Astrocyte (in vitro differentiated cells and primary cell): ENCODE results near the gene UQCC5. TPM values are rescaled to one million over a fixed set of nuclear protein-coding genes. Genes with fewer than 3 reads are reported as not detected.
A peak's percentile ranks its signal among the peaks of the same experiment; 100 is the strongest.

Source experiments
- DNase-seq: peaks from one replicate; pipeline ENCODE4 v3.0.0-alpha.2; 2010; ENCODE audit warnings: low read depth
- FAIRE-seq: peaks from 2 replicates; lab custom pipeline; 2011; peaks lifted over from hg19 to GRCh38; lab: Jason Lieb, UNC
- H2AFZ ChIP-seq: 2 replicates; pipeline ENCODE4 v1.6.0; 2012; ENCODE audit warnings: low read depth, low read length, inconsistent platforms
- H3K27ac ChIP-seq: 2 replicates; pipeline ENCODE4 v1.5.1; 2011; ENCODE audit warnings: low read depth, low read length, inconsistent platforms
- H3K27me3 ChIP-seq: 2 replicates; pipeline ENCODE4 v1.6.0; 2011; ENCODE audit warnings: low read length, inconsistent platforms; ENCODE audit not compliant: insufficient read depth
- H3K36me3 ChIP-seq: 2 replicates; pipeline ENCODE4 v1.5.1; 2011; ENCODE audit warnings: low read length, inconsistent platforms; ENCODE audit not compliant: insufficient read depth
- H3K4me1 ChIP-seq: 2 replicates; pipeline ENCODE4 v1.5.1; 2011; ENCODE audit warnings: low read length, inconsistent platforms; ENCODE audit not compliant: insufficient read depth
- H3K4me2 ChIP-seq: 2 replicates; pipeline ENCODE4 v1.6.0; 2012; ENCODE audit warnings: low read length, inconsistent platforms
- H3K4me3 ChIP-seq: 2 replicates; pipeline ENCODE4 v1.5.1; 2011; ENCODE audit warnings: low read depth, mild to moderate bottlenecking, low read length, inconsistent platforms; ENCODE audit not compliant: insufficient read depth
- H3K79me2 ChIP-seq: 2 replicates; pipeline ENCODE4 v1.6.0; 2012; ENCODE audit warnings: mild to moderate bottlenecking, low read length, inconsistent platforms; ENCODE audit not compliant: insufficient read depth
- H3K9ac ChIP-seq: 2 replicates; pipeline ENCODE4 v1.6.0; 2012; ENCODE audit warnings: mild to moderate bottlenecking, low read length, inconsistent platforms
- H3K9me3 ChIP-seq: 2 replicates; pipeline ENCODE4 v1.5.1; 2012; ENCODE audit warnings: low read depth, mild to moderate bottlenecking, low read length, inconsistent platforms; ENCODE audit not compliant: insufficient read depth
- H4K20me1 ChIP-seq: 2 replicates; pipeline ENCODE4 v1.6.0; 2012; ENCODE audit warnings: low read length, inconsistent platforms; ENCODE audit not compliant: insufficient read depth
- H3K27ac Mint-ChIP-seq: one replicate; pipeline ENCODE4 v1.8.0; 2021; ENCODE audit warnings: mild to moderate bottlenecking, mixed read lengths; ENCODE audit not compliant: unreplicated experiment
- H3K27me3 Mint-ChIP-seq: one replicate; pipeline ENCODE4 v1.8.0; 2021; ENCODE audit warnings: low read depth, mixed read lengths; ENCODE audit not compliant: unreplicated experiment
- H3K36me3 Mint-ChIP-seq: one replicate; pipeline ENCODE4 v1.8.0; 2021; ENCODE audit warnings: low read depth, mixed read lengths; ENCODE audit not compliant: unreplicated experiment
- H3K4me1 Mint-ChIP-seq: one replicate; pipeline ENCODE4 v1.8.0; 2021; ENCODE audit warnings: low read depth, mixed read lengths; ENCODE audit not compliant: unreplicated experiment
- H3K4me3 Mint-ChIP-seq: one replicate; pipeline ENCODE4 v1.8.0; 2021; ENCODE audit warnings: mild to moderate bottlenecking, moderate library complexity, mixed read lengths; ENCODE audit not compliant: unreplicated experiment
- H3K9me3 Mint-ChIP-seq: one replicate; pipeline ENCODE4 v1.8.0; 2021; ENCODE audit warnings: mild to moderate bottlenecking, mixed read lengths; ENCODE audit not compliant: unreplicated experiment
- EZH2 ChIP-seq: IDR thresholded peaks from 2 replicates; pipeline ENCODE4 v1.6.1; 2012; ENCODE audit warnings: mild to moderate bottlenecking, low read length, inconsistent platforms; ENCODE audit not compliant: insufficient read depth
- total RNA-seq: library from RNA; stranded (reverse); gene quantifications from 2 replicates; pipeline ENCODE4 v1.2.1, GENCODE V29; 2021
- TF ChIP-seq, protein P1 (sequence below): IDR thresholded peaks from 2 replicates; pipeline ENCODE4 v1.5.1; 2011; ENCODE audit warnings: low read depth, mild to moderate bottlenecking, inconsistent platforms, low read length, moderate library complexity; ENCODE audit not compliant: insufficient read depth

The UQCC5 gene
- total RNA-seq, 1 donor from 2014 or later, result 22.9 TPM

DNA sequence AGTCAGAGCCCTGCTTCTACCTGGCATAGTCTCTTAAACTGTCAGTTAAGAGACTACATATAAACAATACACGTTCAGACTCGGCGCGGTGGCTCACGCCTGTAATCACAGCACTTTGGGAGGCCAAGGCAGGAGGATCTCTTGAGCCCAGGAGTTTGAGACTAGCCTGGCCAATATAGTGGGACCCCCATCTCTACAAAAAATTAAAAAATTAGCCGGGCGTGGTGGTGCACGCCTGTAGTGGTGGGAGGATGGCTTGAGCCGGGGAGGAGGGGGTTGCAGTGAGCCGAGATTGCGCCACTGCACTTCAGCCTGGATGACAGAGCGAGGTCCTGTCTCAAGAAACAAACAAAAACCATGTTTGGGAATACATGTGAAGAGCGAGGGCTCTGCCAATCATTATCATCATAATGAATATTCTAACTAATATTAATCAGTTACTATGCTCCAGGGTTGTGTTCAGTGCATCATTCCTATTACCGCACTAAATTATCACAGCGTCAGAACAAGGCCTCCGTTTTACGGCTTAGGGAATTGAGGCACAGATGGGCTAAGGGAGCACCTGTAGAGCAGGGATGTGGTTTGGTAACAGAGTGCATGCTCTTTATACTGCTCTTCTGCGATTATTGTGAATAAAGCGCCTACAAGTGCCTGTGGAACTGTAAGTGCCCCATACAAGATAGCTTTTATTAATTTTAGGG lies 844 bp upstream of the UQCC5 start:
- TF ChIP-seq, protein P1, sequence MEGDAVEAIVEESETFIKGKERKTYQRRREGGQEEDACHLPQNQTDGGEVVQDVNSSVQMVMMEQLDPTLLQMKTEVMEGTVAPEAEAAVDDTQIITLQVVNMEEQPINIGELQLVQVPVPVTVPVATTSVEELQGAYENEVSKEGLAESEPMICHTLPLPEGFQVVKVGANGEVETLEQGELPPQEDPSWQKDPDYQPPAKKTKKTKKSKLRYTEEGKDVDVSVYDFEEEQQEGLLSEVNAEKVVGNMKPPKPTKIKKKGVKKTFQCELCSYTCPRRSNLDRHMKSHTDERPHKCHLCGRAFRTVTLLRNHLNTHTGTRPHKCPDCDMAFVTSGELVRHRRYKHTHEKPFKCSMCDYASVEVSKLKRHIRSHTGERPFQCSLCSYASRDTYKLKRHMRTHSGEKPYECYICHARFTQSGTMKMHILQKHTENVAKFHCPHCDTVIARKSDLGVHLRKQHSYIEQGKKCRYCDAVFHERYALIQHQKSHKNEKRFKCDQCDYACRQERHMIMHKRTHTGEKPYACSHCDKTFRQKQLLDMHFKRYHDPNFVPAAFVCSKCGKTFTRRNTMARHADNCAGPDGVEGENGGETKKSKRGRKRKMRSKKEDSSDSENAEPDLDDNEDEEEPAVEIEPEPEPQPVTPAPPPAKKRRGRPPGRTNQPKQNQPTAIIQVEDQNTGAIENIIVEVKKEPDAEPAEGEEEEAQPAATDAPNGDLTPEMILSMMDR, result no peak
- TF ChIP-seq EZH2, result no peak
- Mint-ChIP-seq H3K4me1 (peaks cover 23% of the 10 kb centered on the region), H3K27me3 (no peaks in the 10 kb centered on the region), H3K4me3 (peak overlapping the region; percentile 84), H3K9me3 (no peaks in the 10 kb centered on the region), H3K36me3 (peaks cover 11% of the 10 kb centered on the region), H3K27ac (peak overlapping the region; percentile 68)
- FAIRE-seq (no peak), DNase-seq (no peak)
- Histone ChIP-seq H3K27ac (no peak overlapping the region), H3K79me2 (peaks cover 76% of the 10 kb centered on the region), H2AFZ (no peak overlapping the region), H3K9me3 (no peaks in the 10 kb centered on the region), H3K4me3 (peak overlapping the region; percentile 11), H3K4me1 (peaks cover 59% of the 10 kb centered on the region), H3K27me3 (no peaks in the 10 kb centered on the region), H4K20me1 (peaks cover 52% of the 10 kb centered on the region), H3K9ac (no peak overlapping the region), H3K4me2 (peak overlapping the region; percentile 87), H3K36me3 (peaks cover under 1% of the 10 kb centered on the region)

DNA sequence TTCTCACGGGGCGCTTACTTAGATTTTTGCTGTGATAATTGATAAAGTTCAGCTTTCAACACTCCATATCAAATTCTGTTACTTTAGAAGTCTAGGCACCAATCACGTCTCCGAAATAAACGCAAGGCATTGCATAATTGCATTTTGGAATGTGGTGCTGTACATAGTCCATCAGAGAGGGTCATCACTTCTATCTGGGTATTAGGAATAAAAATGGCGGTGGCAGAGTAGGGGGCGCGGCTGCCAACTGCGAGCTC lies 365 bp upstream of the UQCC5 start:
- peaks cover 6% of the 10 kb centered on the region for H3K36me3 ChIP-seq
- no peak overlapping the region for H2AFZ ChIP-seq
- DNase-seq (no peak), FAIRE-seq (no peak)
- peaks cover 23% of the 10 kb centered on the region for H3K4me1 Mint-ChIP-seq
- H3K4me1 ChIP-seq, result peaks cover 54% of the 10 kb centered on the region
- no peaks in the 10 kb centered on the region for H3K27me3 Mint-ChIP-seq
- H3K9me3 ChIP-seq, result no peaks in the 10 kb centered on the region
- peaks cover 52% of the 10 kb centered on the region for H4K20me1 ChIP-seq
- no peak overlapping the region for H3K27ac ChIP-seq
- peaks cover 76% of the 10 kb centered on the region for H3K79me2 ChIP-seq
- no peak overlapping the region for H3K9ac ChIP-seq
- H3K4me3 Mint-ChIP-seq, result peak overlapping the region; percentile 80
- no peak overlapping the region for H3K27ac Mint-ChIP-seq
- H3K36me3 Mint-ChIP-seq, result peaks cover 11% of the 10 kb centered on the region
- no peaks in the 10 kb centered on the region for H3K9me3 Mint-ChIP-seq
- TF ChIP-seq, protein P1, result no peak
- TF ChIP-seq EZH2, result no peak
- peak overlapping the region; percentile 11 for H3K4me3 ChIP-seq
- H3K27me3 ChIP-seq, result no peaks in the 10 kb centered on the region
- peak overlapping the region; percentile 87 for H3K4me2 ChIP-seq

DNA sequence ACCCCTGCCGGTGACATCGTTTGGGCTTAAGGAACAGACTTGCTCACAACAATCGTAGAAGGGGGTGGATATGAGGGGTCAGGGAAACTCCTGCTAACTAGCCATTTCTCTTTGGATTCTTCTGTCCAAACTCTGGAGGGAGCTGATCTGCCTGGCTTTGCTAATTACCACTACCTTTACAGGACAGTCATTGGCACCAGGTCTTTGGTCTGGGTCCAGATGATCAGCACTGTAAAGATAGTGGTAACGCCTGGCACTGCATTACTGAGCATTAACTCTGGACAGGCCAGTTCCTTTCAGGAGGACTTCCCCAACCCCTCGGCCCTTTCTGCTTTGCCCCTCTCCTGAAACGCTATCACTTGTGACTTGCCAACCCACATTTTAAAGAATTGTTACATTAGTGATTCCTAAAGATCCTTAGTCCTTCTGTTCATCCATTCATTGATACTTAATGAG lies 788 bp downstream of the UQCC5 start:
- peak overlapping the region; percentile 96 for H3K4me2 ChIP-seq
- no peak for FAIRE-seq
- peaks cover 10% of the 10 kb centered on the region for H3K36me3 ChIP-seq
- peaks cover 76% of the 10 kb centered on the region for H3K79me2 ChIP-seq
- H2AFZ ChIP-seq, result peak overlapping the region; percentile 11
- H3K4me3 ChIP-seq, result peak overlapping the region; percentile 95
- Mint-ChIP-seq H3K27me3 (no peaks in the 10 kb centered on the region), H3K27ac (peak overlapping the region; percentile 99), H3K4me3 (peak overlapping the region; percentile 99), H3K9me3 (no peaks in the 10 kb centered on the region), H3K36me3 (peaks cover 11% of the 10 kb centered on the region), H3K4me1 (peaks cover 23% of the 10 kb centered on the region)
- H3K27ac ChIP-seq, result peak overlapping the region; percentile 83
- no peak for DNase-seq
- peak overlapping the region; percentile 95 for H3K9ac ChIP-seq
- H4K20me1 ChIP-seq, result peaks cover 53% of the 10 kb centered on the region
- H3K4me1 ChIP-seq, result peaks cover 43% of the 10 kb centered on the region
- no peaks in the 10 kb centered on the region for H3K9me3 ChIP-seq
- no peaks in the 10 kb centered on the region for H3K27me3 ChIP-seq
- TF ChIP-seq, protein P1, result no peak
- TF ChIP-seq EZH2, result no peak
